Thoracic aorta (tissue), 2 donors: Measurements from ENCODE around the gene CYP4F8. TPM values are rescaled to one million over a fixed set of nuclear protein-coding genes. Genes with fewer than 3 reads are reported as not detected.

Source experiments
- ATAC-seq: fragments of 150-250 bp; one replicate; pipeline ENCODE4 v1.8.0; 2017; ENCODE audit warnings: low read depth; ENCODE audit not compliant: insufficient number of reproducible peaks, low FRiP score
- DNase-seq: peaks from one replicate; pipeline ENCODE4 v3.0.0-alpha.2; 2020; ENCODE audit warnings: low spot score
- H3K27ac ChIP-seq, 2 donors: fragments of 200-600 bp; sonication (generic); 1 replicate in 1 of 2; 2 replicates in 1 of 2; pipeline ENCODE4 v1.5.1; 2016; ENCODE audit warnings: mild to moderate bottlenecking in 2 of 2, moderate library complexity in 2 of 2
- H3K27me3 ChIP-seq: fragments of 200-600 bp; sonication (generic); replicated peaks from 2 replicates; pipeline ENCODE4 v1.6.0; 2016; ENCODE audit warnings: mild to moderate bottlenecking; ENCODE audit not compliant: insufficient read depth
- H3K36me3 ChIP-seq: fragments of 200-600 bp; sonication (generic); one replicate; pipeline ENCODE4 v1.5.1; 2016
- H3K4me1 ChIP-seq, 2 donors: fragments of 200-600 bp; sonication (generic); 1 replicate in 1 of 2; 2 replicates in 1 of 2; pipeline versions ENCODE4 v1.5.1 to v1.6.0; 2016; ENCODE audit warnings: low read depth in 2 of 2, mild to moderate bottlenecking in 1 of 2; ENCODE audit not compliant: control insufficient read depth in 1 of 2
- H3K4me3 ChIP-seq: fragments of 200-600 bp; sonication (generic); 2 replicates; pipeline ENCODE4 v1.5.1; 2016; ENCODE audit warnings: mild to moderate bottlenecking
- H3K9me3 ChIP-seq: fragments of 200-600 bp; sonication (generic); 2 replicates; pipeline ENCODE4 v1.5.1; 2016
- CTCF ChIP-seq: fragments of 200-600 bp; sonication (generic); IDR thresholded peaks from one replicate; pipeline ENCODE4 v1.5.1; 2019; ENCODE audit warnings: antibody characterized with exemption
- total RNA-seq, 2 donors: library from RNA; depleted of rRNA; stranded (reverse); fragments of >200 nt; gene quantifications; one replicate each; pipeline versions ENCODE4 v1.1.0 to v1.2.3, GENCODE V29; 2016

The CYP4F8 gene
- total RNA-seq, 2 donors from 2014 or later: not detected

GRCh38 chr19:15609261-15609660 is 5.8 kb upstream of the CYP4F8 start:
- Histone ChIP-seq H3K4me1 (no peaks in the 10 kb centered on the region), H3K27me3 (no peaks in the 10 kb centered on the region), H3K4me3 (no peak overlapping the region), H3K27ac (no peak overlapping the region), H3K9me3 (no peaks in the 10 kb centered on the region), H3K36me3 (no peaks in the 10 kb centered on the region)
- no peak for DNase-seq
- no peak for TF ChIP-seq CTCF
- ATAC-seq: no peak

GRCh38 chr19:15612342-15612741 is 2.7 kb upstream of the CYP4F8 start:
- ATAC-seq (no peak), DNase-seq (no peak)

GRCh38 chr19:15613338-15613737 is 1.7 kb upstream of the CYP4F8 start:
- no peak for ATAC-seq
- no peak overlapping the region for H3K4me3 ChIP-seq
- no peak for DNase-seq
- no peak for TF ChIP-seq CTCF
- no peak overlapping the region for H3K27ac ChIP-seq
- H3K27me3 ChIP-seq: no peaks in the 10 kb centered on the region
- H3K36me3 ChIP-seq: no peaks in the 10 kb centered on the region
- no peaks in the 10 kb centered on the region for H3K9me3 ChIP-seq
- no peaks in the 10 kb centered on the region for H3K4me1 ChIP-seq

More at GRCh38 chr19:15612342-15612741, 2.7 kb upstream of the CYP4F8 start:
- Histone ChIP-seq H3K4me1 (no peaks in the 10 kb centered on the region), H3K27ac (no peak overlapping the region), H3K36me3 (no peaks in the 10 kb centered on the region), H3K9me3 (no peaks in the 10 kb centered on the region), H3K4me3 (no peak overlapping the region), H3K27me3 (no peaks in the 10 kb centered on the region)
- TF ChIP-seq CTCF: no peak

GRCh38 chr19:15615526-15615925 is 508 bp downstream of the CYP4F8 start:
- H3K27me3 ChIP-seq: no peaks in the 10 kb centered on the region
- no peak for TF ChIP-seq CTCF
- DNase-seq: no peak
- no peak overlapping the region for H3K4me3 ChIP-seq
- no peaks in the 10 kb centered on the region for H3K9me3 ChIP-seq
- H3K4me1 ChIP-seq: no peaks in the 10 kb centered on the region
- H3K36me3 ChIP-seq: no peaks in the 10 kb centered on the region
- no peak for ATAC-seq
- no peak overlapping the region for H3K27ac ChIP-seq

- no peaks in the 10 kb centered on the region for H3K36me3 ChIP-seq
- no peak overlapping the region for H3K27ac ChIP-seq
- ATAC-seq: no peak
- no peak for TF ChIP-seq CTCF
- H3K9me3 ChIP-seq: no peaks in the 10 kb centered on the region
- H3K27me3 ChIP-seq: no peaks in the 10 kb centered on the region
- no peaks in the 10 kb centered on the region for H3K4me1 ChIP-seq
- no peak for DNase-seq
- H3K4me3 ChIP-seq: no peak overlapping the region
Measured at GRCh38 chr19:15616183-15616582, 1.2 kb downstream of the CYP4F8 start.
